SK-N-DZ (cell line): Measurements from ENCODE around the gene SDR42E2.
"Not testable (repeated sequence)": the region's sequence is repeated elsewhere in the genome, so short reads cannot be mapped to it uniquely, and the experiment has no call there.

ENCODE experiments used
- DNase-seq: peaks from one replicate; pipeline ENCODE4 v3.0.0-alpha.2; 2015; ENCODE audit warnings: low spot score

Gene SDR42E2

DNA sequence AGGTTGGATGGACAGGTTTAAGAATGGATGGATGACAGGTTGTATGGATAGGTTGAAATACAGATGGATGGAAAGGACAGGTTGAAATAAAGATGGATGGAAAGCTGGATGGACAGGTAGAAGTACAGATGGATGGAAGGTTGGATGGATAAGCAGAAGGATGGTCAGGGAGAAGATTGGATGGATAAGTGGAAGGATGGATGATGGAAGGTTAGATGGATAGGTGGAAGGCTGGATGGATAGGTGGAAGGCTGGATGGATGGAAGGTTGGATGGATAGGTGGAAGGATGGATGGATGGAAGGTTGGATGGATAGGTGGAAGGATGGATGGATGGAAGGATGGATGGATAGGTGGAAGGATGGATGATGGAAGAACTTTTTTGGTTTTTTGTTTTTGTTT lies 905 bp upstream of the SDR42E2 start:
- DNase-seq, result no peak

DNA sequence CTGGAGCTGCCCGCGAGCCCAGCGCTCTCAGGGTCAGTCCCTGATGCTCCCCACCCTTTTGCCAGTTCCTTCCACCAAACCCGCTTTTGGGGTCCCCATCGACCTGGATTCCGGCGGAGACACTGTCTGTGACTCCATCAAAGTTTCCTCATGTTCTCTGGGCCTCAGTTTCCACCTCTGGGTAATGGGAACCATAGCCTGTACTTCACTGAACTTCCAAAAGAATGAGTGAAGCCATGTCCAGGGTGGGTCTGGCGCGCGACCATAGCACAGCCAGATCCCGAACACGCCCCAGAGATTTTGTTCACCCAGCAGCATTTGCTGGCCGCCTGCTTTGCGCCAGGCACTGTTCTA lies 327 bp downstream of the SDR42E2 start:
- DNase-seq, result no peak

DNA sequence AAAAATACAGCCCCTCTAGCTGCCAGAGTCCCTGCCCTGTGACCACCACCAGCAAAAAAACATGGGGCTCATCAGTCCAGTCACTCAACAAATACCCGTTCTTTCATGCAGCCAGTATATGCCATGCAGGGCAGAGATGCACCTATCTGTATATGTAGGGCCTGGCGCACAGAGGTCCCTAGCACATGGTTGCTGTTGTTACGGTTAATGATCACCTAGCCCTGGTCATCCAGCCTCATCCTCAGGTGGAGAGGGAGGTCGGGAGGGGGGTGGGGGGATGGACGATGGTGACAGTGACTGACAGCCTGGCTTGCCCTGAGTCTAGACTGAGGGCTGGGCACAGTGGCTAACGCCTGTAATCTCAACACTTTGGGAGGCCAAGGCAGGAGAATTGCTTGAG lies 1.5 kb downstream of the SDR42E2 start:
- DNase-seq, result no peak

DNA sequence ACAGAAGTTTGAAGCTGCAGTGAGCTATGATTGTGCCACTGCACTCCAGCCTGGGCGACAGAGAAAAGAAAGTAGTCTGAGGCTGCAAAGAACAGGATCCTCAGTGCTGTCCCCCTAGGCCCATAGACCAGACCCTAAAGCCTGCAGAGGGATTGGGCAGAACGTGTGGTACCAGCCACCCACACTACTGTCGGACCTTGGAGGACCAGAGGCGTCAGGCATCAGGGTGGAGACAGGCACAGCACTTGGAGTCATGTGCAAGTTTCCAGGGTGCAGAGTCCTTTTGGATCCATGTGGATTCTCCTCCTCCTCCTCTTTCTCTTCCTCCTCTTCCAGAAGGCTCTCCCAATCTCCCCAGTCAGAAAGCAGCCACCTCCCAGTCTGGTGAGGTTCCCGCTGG lies 2.2 kb downstream of the SDR42E2 start:
- no peak for DNase-seq

DNA sequence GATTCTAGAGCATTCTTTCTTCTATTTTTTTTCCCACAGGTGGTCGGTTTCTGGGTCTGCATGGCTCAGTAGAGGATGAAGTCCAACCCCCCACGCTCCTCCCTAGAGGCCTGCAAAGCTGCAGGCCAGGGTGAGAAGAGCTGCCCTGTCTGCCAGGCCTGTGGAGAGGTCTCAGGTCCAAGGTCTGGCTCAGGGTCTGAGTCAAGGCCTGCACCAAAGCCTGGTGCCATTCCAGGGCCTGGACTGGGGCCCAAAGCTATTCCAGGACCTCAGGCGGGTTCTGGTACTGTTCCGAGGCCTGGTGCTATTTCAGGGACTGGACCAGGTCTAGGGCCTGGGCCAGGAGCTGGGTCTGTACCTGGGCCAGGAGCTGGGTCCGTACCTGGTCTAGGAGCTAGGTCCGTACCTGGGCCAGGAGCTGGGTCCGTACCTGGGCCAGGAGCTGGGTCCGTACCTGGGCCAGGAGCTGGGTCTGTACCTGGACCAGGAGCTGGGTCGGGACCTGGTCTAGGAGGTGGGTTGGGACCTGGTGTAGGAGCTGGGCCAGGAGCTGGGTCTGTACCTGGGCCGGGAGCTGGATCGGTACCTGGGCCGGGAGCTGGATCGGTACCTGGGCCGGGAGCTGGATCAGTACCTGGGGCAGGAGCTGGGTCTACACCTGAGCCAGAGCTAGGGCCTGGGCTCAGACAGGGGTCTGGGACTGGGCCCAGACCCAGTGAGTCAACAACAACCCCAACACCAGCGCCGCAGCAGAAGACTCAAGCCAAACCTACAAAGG lies 3.4 kb downstream of the SDR42E2 start:
- no peak for DNase-seq

DNA sequence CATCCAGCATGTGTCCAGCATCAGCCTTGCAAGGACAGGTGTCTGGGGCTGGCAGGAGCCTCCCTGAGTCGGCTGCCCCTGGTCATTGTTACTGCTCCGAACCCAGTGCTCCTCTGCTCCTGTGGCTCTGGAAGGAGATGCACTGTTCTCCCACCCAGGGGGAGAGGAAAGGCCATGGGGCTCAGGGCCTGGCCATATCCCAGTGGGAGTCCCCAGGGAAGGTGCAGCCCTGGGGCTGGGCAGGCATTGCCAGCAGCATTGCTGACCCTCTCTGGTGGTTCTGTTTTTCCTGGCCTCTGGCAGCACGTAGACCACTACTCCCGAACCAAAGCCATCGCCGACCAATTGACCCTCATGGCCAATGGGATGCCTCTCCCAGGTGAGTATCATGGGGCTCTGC lies 9.6 kb downstream of the SDR42E2 start:
- DNase-seq, result no peak

DNA sequence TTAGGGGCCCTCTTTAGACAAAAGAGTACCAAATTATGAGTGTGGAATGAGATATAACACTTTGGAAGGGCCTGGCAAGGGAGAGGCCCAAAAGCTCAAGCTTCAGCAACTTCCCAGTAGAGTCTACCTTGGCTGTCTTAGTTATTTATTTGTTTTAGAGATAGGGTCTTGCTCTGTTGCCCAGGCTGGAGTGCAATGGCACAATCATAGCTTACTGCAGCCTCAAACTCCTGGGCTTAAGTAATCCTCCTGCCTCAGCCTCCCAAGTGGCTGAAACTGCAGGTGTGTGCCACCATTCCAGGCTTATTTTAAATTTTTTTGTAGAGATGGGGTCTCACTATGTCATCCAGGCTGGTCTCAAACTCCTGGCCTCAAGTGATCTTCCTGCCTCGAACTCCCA lies 10.3 kb downstream of the SDR42E2 start:
- not testable (repeated sequence) for DNase-seq

DNA sequence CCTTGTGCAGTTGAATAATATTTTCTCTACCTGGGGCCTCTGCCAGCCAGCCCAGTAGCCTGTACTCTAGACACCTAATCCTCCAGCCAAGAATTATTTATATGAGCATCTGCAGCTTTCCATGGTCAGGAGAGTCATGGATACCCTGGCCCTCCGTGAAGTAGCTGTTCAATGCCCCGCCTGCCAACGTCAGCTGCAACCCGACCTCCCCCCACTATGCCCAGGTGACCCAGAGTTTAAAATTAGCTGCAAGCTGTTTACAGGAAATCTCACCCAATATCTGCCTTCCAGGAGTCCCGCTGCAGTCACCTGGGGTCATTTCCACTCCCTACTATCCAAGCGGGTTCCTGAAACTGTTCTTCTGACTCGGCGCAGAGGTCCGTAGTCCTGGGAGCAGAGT lies 12.3 kb downstream of the SDR42E2 start:
- DNase-seq, result no peak

DNA sequence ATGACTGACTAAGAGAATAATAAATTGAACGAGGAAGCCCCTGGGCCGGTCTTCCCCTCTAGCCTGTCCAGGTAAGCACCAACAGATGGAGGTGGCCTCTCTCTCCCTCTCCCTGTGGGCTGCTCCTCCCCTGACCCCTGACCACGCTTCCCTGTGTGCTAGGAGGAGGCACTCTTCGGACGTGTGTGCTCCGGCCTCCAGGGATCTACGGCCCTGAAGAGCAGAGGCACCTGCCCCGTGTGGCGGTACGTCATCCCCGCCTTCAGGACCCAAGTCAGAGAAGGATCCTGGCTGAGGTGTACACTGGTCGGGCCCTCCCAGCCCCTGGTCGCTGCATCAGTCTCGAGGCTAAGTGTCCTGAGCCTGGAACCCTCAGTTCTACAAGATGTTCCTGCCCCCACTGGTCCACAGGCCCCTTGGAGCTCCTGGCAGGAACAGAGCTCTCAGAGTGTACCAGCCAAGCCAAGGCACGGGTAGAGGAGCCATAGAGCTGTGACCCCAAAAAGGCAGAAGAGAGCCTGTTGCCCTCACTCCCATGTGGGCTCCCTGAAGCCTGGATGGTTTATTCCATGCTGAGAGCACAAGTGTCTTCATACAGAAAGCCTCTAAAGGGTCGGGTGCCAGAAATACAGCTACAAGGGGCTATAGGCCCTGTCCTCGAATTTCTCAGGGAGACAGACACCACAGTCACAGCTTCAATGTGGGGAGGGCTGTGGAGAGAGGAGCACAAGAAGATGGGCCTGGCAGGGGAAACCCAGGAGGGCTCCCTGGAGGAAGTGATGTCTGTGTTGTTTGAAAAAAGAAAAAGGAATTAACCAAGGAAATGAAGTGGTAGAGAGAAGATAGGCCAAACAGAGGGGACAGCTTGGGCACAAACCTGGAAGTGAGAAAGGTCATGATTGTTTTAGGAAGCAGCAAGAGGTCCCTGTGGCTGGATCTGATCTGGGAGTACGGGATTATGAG lies 15.9 kb downstream of the SDR42E2 start:
- DNase-seq, result no peak

DNA sequence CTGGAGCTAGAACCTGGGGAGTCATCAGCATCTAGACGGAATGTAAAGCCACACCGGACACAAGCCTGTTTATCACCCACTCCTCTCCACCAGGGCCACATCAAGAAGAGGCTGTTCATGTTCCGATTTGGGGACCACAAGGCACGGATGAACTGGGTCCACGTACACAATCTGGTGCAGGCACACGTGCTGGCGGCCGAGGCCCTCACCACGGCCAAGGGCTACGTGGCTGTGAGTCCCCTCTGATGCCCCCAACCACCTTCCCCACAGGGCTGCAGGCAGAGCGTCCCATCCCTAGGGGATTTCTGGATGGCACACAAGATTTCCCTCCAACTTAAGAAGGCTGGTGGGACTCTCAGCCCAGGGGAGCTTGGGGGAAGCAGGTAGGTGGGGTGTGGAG lies 19.1 kb downstream of the SDR42E2 start:
- DNase-seq, result no peak

DNA sequence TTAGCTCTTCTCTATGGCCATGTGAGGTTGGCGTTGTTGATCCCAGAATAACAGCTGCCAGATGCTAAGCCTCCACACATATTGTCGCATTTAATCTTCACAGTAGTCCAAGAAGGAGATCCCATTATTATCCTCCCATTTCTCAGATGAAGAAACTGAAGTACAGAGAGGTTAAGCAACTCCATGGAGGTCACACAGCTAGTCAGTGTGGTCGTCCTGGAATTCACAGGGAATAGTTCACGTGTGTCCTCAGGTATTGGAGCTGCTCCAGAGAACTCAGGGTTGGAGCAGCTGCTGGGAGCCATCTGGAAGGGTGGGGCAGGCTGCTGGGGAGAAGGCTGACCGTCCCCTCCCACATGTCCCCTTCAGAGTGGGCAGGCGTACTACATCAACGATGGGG lies 19.5 kb downstream of the SDR42E2 start:
- DNase-seq, result no peak

DNA sequence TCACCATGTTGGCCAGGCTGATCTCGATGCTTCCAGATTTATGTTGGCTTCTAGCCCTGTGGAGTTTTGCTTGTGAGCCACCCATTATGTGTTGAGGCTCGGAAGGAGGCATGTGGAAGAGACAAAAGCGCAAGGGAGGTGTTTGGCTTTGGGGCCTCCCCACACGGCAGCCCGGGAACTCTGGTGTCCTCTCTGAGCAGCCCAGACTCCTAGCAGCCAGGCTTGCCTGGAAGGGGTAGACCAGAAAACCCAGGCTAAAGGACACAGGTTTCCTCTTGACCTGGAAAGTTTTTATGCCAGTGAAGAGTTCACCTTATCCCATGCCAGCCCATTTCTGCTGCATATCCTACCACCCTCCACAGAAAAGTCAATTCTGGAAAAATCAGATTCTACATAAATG lies 21.0 kb downstream of the SDR42E2 start:
- no peak for DNase-seq

DNA sequence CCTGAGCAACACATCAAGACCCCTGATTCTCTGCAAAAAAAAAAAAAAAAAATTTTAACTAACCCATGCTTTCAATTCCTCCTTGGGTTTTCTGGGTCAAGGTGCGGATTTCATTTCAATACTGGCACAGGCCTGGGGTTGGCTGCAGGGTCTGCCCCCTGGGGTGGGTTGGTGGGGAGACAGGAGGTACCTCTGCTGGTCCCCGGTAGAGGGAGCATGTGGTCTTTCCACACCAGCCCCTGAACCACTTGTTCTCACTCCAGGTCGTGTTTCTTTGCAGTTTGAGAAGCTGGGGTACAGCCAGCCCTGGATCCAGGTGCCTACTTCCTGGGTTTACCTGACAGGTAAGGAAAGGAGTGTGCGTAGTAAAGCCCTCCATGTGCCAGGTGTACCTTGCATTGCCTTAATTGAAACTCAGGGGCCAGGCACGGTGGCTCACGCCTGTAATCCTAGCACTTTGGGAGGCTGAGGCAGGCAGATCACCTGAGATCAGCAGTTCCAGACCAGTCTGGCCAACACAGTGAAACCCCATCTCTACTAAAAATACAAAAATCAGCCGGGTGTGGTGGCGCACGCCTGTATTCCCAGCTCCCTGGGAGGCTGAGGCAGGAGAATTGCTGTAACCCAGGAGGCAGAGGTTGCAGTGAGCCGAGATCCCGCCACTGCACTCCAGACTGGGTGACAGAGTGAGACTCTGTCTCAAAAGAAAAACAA lies 21.8 kb downstream of the SDR42E2 start:
- peak; percentile 52 for DNase-seq

DNA sequence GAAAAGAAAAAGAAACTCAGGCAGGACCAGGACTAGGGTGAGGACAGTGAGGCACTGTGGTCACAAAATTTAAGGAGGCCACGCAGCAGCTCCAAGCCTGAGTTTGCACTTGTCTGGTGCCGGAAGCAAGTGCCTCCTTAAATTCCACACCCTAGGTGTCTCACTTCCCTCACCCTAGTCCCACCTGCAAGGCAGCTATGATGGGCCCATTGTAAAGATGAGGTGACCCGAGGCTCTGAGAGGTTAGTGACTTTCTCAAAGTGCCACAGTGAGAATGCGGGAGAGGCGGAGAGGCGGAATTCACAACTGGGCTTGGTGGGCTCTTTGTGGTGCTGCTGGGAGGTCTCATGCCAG lies 22.3 kb downstream of the SDR42E2 start:
- DNase-seq, result no peak

DNA sequence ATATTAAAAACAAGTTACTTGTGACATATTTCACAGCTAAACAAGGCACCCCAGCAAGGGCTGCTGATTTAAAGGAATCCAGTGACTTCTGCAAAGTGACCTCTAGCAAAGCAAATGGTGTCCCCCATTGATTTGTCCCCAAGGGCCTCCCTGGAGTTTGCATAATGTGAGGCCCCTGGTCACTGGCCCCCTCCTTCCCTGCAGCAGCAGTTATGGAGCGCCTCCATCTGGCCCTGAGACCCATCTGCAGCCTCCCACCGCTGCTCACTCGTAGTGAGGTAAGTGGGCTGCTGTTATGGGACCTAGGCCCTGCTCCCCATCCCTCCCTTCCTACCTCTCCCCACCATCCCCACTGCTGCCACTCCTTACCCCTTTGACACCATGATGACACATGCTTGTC lies 24.2 kb downstream of the SDR42E2 start:
- DNase-seq, result no peak

DNA sequence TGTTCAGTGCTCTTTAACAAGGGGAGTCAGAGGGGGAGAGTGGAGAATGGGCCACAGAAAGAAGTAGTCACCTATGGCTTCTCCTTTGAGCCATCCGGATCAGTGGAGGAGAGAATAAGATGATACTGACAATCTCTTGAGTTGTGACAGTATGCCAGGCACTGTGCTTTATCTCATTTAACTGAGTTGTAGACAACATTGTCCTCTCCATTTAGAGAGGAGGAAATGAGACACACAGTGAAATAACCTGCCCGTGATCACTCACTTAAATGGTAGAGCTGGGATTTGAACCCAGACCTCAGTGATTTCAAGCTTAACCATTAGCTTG lies 25.9 kb downstream of the SDR42E2 start:
- DNase-seq, result no peak

DNA sequence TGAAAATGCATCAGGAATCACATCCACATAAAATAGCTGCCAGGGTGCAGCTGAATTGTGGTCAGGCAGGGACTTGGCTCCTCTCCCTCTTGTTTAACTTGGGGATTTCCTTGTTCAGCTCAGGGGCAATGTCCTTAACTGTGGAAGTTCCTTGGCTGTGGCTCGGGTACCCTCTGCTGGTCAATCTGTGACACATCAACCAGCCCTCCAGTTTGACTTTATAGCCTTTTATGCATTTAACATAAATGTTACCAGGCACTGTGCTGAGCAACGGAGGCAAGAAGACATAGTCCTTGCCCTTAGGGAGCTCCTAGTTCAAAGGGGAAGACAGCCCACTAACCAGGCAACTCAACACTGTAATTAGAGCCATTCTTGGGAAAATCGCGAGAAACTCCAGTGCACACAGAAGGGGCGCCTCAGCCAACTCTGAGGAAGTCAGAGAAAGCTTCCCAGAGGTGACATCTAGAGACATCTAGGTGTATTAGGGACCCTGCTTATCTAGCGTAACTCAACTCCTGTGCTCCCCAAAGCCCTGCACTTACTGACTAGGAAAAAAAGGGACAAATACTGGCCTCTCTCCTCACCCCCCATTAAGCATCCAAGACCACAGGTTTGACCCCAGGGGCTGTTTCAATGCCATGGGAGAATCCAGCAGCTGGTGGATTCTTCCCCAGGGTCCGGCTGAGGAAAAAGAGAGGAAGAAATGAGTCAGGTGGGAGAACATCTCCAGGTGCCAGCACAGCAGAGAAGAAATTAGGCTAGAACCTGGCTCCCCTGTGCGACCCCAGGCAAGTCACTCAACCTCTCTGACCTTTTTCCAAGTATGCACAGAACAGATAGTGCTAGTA lies 26.5 kb downstream of the SDR42E2 start:
- DNase-seq, result peak; percentile 80

DNA sequence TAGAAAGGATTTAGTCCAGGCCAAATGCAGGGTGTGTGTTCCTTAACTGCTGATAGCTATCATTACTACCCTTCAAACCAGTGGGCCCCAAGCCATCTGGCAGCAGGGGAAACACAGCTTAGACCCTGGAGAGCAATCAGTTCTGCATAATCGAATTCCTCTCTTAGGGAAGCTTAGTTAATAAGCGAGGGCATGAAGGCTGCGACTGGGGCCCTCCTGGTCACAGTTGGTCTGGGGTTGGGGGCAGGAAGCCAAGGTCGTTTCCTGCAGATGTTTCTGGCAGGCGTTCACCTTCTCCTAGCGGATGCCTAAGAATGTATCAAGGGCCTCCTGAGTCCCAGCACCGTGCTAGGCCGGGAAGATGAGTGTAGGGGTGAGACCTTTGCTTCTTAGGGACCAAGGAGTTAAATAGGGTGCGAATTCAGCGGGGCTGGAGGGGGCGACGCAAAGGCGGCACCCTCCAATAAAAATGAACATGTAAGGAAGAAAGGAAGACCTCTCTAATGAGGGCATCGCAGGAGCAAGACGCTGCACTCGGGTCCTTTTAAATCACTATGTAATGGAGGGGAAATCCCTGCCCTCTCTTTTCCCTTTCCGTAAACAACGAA lies 27.3 kb downstream of the SDR42E2 start:
- peak; percentile 96 for DNase-seq

DNA sequence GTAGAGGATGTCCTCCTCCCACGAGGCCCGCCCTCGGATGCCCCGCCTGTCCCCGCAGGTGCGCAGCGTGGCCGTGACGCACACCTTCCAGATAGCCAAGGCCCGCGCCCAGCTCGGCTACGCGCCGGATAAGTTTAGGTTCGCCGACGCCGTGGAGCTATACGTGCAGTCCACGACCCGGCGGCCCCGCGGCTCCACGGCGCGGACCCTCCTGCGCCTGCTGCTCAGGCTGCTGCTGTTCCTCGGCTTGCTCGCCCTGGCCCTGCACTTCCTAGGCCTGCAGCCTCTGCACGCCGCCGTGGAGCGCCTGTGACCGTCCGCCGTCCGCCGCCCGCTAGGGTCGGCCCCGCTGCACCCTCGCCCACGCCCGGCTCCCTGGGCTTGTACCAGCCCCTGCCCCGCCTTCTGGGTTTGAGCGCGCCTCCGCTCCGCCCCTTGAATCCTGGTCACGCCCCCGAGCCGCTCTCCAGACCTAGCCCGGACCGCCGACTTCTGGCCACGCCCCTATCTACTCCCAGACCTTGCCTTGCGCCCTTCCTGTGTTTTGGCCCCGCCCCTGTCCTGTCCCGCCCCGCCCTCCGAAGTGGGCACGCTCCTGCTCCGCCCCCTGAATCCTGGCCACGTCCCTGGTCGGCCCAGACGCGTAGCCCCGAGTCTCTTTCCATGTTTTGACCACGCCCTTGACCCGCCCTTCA lies 27.9 kb downstream of the SDR42E2 start:
- peak; percentile 99 for DNase-seq

DNA sequence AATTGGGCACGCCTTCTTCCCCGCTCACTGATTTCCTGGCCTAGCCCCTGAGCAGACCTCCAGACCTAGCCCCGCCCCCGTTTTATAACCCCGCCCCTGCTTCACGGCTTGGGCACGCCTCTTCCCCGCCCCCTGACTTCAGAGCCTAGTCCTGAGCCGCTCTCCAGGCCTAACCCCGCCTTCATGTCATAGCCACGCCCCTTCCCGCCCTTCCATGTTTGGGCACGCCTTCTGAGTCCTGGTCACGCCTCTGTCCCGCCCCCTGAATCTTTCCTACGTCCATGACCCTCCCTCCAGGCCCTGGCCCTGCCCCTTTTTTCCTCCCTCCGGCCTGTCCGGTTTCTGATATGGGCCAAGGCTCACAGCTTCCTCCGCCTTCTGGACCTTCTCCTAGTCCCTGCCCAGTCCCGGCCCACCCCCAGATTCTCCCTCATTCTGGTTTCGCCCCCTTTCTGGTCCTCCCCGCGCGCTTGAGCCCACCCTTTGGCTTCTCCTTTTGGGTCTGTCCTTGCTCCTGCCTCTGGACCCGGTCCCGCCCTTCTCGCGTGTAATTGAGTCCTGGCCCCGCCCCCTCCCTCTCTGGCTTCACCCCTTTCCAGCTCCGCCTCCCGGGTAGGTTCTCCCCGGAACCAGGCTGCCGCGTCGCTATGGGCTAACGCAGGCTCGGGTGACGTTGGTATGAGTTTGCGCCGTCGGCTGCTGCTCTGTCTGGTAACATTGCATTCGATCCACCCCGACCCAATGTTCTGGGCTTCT lies 28.6 kb downstream of the SDR42E2 start:
- DNase-seq, result peak; percentile 98
